ENCODE data around the gene RASSF4.

DNA sequence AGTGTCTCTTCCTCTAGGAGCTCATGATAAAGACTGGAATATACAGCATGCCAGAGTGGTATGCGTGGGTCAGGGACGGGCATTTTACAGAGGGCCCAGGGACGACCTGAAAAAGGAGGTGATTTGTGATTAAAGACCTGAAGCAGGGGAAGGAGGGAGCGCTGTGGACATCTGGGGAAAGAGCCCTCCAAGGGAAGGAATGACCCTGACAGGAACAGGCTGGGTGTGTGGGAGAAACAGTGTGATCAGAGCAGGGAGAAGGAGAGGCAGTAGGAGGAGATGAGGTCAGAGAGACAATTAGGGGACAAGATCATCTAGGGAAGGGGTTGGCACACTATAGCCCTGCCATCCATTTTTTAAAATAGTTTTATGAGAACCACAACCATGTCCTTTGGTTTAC is 3.4 kb upstream of the RASSF4 start:
- TF ChIP-seq, protein P1, sequence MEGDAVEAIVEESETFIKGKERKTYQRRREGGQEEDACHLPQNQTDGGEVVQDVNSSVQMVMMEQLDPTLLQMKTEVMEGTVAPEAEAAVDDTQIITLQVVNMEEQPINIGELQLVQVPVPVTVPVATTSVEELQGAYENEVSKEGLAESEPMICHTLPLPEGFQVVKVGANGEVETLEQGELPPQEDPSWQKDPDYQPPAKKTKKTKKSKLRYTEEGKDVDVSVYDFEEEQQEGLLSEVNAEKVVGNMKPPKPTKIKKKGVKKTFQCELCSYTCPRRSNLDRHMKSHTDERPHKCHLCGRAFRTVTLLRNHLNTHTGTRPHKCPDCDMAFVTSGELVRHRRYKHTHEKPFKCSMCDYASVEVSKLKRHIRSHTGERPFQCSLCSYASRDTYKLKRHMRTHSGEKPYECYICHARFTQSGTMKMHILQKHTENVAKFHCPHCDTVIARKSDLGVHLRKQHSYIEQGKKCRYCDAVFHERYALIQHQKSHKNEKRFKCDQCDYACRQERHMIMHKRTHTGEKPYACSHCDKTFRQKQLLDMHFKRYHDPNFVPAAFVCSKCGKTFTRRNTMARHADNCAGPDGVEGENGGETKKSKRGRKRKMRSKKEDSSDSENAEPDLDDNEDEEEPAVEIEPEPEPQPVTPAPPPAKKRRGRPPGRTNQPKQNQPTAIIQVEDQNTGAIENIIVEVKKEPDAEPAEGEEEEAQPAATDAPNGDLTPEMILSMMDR (IDR thresholded peaks at IDR 0.05): no peak
- TF ChIP-seq POLR2AphosphoS5 (IDR thresholded peaks at IDR 0.05) (no peak), POLR2A (IDR thresholded peaks at IDR 0.05) (no peak)
